HG03045 (cell line): ENCODE measurements around the gene RASD1.
"Not testable (repeated sequence)": the region's sequence is repeated elsewhere in the genome, so short reads cannot be mapped to it uniquely, and the experiment has no call there.

Source experiments
- ATAC-seq: cut with Tn5 transposase; IDR thresholded peaks from one replicate; pipeline ENCODE4 v1.9.1; 2021; ENCODE audit warnings: mild to moderate bottlenecking, moderate library complexity; ENCODE audit not compliant: unreplicated experiment

The RASD1 gene

GRCh38 chr17:17479209-17479608 lies 17.0 kb downstream of the RASD1 start:
- no peak for ATAC-seq

GRCh38 chr17:17476865-17477467 lies 19.2 kb downstream of the RASD1 start, which contains the start of gene MED9:
Gene MED9, plus strand, starts transcription at chr17:17477000. Its CDS starts 42 bp downstream, at chr17:17477042.
- peak; percentile 70 for ATAC-seq

GRCh38 chr17:17474341-17474740 lies 21.9 kb downstream of the RASD1 start:
- ATAC-seq, result no peak

GRCh38 chr17:17472333-17472920 lies 23.8 kb downstream of the RASD1 start:
- no peak for ATAC-seq

GRCh38 chr17:17469996-17470395 lies 26.2 kb downstream of the RASD1 start:
- no peak for ATAC-seq

DNA sequence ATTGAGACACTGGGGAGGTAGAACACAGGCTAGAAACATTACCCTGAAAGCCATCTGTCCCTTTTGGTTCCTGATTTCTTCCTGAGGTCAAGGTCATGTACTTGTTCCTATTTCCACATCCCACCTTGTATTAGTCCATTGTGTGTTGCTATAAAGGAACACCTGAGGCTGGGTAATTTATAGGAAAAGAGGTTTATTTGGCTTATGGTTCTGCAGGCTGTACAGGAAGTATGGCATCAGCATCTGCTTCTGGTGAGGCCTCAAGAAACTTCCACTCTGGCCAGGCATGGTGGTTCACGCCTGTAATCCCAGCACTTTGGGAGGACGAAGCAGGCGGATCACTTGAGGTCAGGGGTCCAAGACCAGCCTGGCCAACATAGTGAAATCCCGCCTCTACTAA lies 26.8 kb downstream of the RASD1 start:
- ATAC-seq, result no peak

GRCh38 chr17:17468217-17469010 lies 27.8 kb downstream of the RASD1 start:
- ATAC-seq, result no peak

DNA sequence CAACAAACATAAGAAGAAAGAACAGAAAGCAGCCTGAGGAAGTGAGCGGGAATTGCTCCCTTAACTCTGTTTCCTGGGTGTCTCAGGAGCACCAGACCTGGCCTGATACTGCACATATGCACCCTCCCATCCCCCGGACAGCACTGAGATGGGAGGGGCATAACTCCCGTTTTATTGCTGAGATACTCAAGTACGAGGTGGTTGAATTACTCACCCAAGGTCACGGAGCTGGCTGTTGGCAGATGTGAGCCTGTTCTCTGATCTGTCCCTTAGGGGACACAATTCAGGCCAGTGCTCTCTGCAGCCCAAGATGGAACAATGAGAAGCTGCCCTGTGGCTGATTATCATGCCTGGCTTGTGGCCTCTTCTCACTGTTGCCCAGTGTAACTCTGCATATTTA lies 28.5 kb downstream of the RASD1 start:
- ATAC-seq, result no peak

GRCh38 chr17:17467016-17467415 lies 29.2 kb downstream of the RASD1 start:
- ATAC-seq, result no peak

- no peak for ATAC-seq
Measured at GRCh38 chr17:17466511-17466910, 29.7 kb downstream of the RASD1 start.

- not testable (repeated sequence) for ATAC-seq
Measured at GRCh38 chr17:17465878-17466277, 30.3 kb downstream of the RASD1 start.

DNA sequence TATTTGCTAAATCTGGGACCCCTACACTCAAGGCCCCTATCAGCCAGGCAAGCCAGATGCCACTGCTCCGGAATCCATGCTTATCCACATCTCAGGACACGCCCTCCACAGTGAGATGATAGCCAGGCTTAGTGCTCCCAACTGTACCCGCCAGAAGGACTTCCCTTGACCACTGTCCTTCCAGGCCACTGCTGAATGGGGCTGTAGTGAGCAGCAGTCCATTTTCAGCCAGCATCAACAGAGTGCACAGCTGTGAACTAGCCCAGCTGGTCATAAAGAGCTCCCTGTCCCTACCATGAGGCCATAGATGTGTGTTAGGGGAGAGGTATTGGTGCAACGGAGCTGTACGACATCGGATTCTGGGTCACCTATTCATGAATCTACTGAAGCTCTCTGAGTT lies 32.4 kb downstream of the RASD1 start:
- no peak for ATAC-seq

DNA sequence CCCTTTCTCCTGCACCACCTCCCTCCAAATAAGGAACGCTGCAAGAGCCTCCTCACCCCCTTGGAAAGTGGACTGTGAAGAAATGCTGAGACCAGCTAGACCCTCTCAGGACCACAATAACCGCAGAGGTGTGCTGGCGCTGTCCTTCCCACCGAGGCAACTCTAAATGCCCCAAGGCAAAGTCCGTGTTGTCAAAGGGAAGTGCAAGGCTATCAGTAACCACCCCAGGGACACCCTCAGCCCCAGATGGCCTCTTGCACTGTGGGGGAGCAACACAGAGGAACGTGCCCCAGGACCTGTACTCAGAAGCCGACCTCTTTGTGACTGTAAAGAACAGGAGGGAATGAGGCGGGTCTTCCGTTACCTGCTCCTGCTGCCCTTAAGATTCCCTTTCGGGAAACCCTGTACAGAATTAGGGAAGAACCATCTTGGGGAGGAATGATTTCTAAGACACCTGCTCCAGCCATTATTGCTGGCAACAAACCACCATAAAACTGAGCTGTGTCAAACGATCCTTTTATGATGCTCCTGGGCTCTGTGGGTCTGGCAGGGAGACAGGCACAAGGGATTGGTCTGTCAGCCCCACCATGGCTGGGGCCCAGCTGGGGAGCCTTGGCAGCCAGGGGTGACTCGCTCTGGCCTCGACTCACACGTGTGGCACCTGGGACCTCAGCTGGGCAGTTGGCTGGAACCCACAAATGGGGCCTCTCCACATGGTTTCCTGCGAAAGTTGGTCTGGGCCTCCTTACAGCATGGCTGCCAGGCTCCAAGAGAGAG lies 34.0 kb downstream of the RASD1 start:
- ATAC-seq, result no peak

DNA sequence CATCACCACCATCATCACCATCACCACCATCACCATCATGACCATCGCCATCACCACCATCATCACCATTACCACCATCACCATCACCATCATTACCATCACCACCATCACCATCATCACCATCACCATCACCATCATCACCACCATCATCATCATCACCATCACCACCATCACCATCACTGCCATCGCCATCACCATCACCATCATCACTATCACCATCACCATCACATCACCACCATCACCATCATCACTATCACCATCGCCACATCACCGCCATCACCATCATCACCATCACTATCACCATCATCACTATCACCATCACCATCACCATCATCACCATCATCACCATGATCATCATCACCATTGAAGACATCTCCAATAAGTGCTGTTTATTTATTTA lies 36.2 kb downstream of the RASD1 start:
- ATAC-seq, result no peak

- no peak for ATAC-seq
Measured at GRCh38 chr17:17457680-17458079, 38.5 kb downstream of the RASD1 start.

GRCh38 chr17:17456251-17456650 lies 39.9 kb downstream of the RASD1 start:
- no peak for ATAC-seq

DNA sequence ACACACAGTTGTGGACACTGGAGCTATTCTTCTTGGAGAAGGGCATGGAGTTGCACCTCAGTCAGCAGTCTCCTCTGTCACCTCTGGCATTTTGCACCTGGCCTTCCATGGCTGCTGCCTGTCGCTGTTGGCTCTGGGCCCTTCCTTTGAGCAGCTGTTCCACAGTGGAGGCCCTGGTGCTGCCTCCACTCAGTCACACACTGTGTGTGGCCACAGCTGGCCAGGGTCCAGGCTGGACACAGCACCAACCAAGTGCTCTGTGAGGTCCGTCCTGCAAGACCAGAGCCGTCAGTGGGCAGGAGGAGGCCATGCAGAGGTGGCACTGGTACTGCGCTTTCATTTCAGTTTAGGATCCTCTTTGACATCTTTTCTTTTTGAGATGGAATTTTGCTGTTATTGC lies 41.0 kb downstream of the RASD1 start:
- ATAC-seq, result no peak

GRCh38 chr17:17454700-17455099 lies 41.5 kb downstream of the RASD1 start:
- not testable (repeated sequence) for ATAC-seq

- no peak for ATAC-seq
Measured at GRCh38 chr17:17454276-17454675, 41.9 kb downstream of the RASD1 start.

DNA sequence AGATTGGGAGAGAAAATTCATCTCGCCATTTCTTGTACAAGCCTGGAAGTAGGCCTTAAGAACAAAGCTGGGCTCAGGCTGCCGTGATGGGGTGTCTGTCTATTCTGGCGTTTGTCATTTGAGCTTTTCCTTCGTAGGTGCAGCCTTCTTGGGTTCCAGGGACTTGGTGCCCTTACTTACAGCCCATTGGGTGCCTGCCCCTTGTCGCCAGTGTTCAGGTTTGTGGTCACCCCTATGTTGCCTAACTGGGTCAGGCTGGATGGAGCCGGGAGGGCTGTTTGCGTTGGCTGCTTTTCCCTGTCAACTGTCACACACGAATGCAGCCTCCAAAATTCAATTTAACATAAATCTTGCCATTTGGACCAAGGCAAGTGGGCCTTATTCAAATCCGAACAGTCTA lies 43.1 kb downstream of the RASD1 start:
- no peak for ATAC-seq

DNA sequence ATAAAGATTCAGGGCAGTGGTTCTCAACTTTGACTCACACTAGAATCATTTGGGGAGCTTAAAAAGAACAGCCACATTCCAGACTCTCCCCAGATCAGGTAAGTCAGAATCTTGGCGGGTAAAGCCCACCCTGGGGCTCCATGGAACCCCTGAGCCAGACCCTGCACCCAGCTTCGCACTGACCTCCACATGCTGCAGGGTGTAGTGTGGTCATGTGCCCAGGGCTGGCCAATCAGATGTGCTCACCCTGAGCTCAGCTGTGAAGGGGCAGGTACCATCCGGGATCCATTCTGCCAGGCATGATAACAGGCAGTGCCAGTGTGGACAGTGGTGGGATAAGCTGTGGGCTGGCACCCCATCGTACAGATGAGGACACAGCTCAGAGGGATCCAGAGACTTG lies 47.5 kb downstream of the RASD1 start:
- ATAC-seq, result no peak
